ENCODE data around the gene ZNF362. TPM values are rescaled to one million over a fixed set of nuclear protein-coding genes. Genes with fewer than 3 reads are reported as not detected.
"Not testable (repeated sequence)": the region's sequence is repeated elsewhere in the genome, so short reads cannot be mapped to it uniquely, and the experiment has no call there.

The ZNF362 gene
- total RNA-seq, 1 donor from 2014 or later = 14.6 TPM

DNA sequence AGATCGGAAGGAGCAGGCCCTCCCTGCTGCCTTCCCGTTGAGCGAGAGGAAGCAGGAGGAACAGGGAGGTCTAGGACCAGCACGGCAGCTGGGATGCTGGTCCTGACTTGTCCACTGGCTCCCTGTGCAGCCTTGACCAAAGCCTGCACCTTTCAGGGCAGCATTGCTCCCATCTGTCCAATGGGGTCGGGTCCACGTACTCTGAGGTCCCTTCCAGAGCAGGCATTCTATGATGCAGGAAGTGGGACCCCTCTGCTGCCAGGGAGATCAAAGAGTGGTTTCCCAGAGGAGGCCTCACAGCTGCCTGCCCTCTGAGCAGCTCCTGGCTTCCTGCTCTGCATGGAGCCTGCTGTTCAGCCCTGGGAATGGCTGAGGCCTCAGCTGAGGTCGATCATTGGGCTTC is 21.7 kb upstream of the ZNF362 start:
- peaks cover 6% of the 10 kb centered on the region for H3K4me1 Mint-ChIP-seq (ENCODE audit: low read depth)
- H3K36me3 Mint-ChIP-seq (ENCODE audit: low read depth) = no peaks in the 10 kb centered on the region
- no peak overlapping the region for H3K27ac Mint-ChIP-seq
- no peak for DNase-seq (ENCODE audit: low spot score)
- intact Hi-C loops (cut with micrococcal nuclease) = no loop called here
- H3K9me3 Mint-ChIP-seq = no peaks in the 10 kb centered on the region
- no peak overlapping the region for H3K4me3 Mint-ChIP-seq
- H3K27me3 Mint-ChIP-seq (ENCODE audit: insufficient read depth) = peaks cover 5% of the 10 kb centered on the region

DNA sequence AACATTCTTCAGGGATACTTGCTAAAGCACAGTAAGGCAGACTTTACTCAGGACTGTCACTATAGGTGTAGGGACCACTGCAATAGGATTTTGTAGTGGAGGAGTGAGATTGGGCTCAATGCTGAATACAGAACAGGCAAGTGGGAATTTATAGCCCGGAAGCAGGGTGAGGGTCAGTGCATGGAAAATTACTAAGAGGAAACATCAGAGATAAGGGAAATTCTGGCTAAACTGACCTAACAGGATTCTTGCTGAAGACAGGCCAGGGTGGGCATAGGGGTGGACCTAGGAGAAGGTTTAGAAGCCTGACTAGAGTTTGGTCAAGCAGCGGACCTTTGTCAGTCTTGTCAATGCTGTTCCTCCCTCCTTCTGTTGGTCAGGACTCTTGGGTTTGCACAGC is 20.8 kb upstream of the ZNF362 start:
- intact Hi-C loops (cut with micrococcal nuclease) = no loop called here
- peaks cover 11% of the 10 kb centered on the region for H3K27me3 Mint-ChIP-seq (ENCODE audit: insufficient read depth)
- H3K27ac Mint-ChIP-seq = no peak overlapping the region
- no peaks in the 10 kb centered on the region for H3K9me3 Mint-ChIP-seq
- H3K4me3 Mint-ChIP-seq = no peak overlapping the region
- DNase-seq (ENCODE audit: low spot score) = no peak
- no peaks in the 10 kb centered on the region for H3K36me3 Mint-ChIP-seq (ENCODE audit: low read depth)
- peaks cover 6% of the 10 kb centered on the region for H3K4me1 Mint-ChIP-seq (ENCODE audit: low read depth)

DNA sequence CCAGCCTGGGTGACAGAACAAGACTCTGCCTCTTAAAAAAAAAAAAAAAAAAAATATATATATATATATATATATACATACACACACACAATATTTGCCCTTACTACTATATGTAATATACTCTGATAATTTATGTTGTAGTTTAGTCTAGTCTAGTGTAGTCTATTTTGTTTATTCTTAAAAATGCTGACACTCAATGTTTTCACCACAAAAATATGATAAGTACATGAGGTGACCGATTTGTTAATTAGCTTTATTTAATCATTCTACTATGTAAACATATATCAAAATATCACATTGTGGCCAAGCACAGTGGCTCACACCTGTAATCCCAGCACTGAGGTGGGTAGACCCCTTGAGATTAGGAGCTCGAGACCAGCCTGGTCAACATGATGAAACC is 19.8 kb upstream of the ZNF362 start:
- intact Hi-C loops (cut with micrococcal nuclease) = no loop called here
- Mint-ChIP-seq H3K27me3 (ENCODE audit: insufficient read depth) (peaks cover 12% of the 10 kb centered on the region), H3K4me3 (no peak overlapping the region), H3K9me3 (no peaks in the 10 kb centered on the region), H3K27ac (no peak overlapping the region), H3K36me3 (ENCODE audit: low read depth) (no peaks in the 10 kb centered on the region), H3K4me1 (ENCODE audit: low read depth) (peaks cover 6% of the 10 kb centered on the region)
- DNase-seq (ENCODE audit: low spot score) = no peak

DNA sequence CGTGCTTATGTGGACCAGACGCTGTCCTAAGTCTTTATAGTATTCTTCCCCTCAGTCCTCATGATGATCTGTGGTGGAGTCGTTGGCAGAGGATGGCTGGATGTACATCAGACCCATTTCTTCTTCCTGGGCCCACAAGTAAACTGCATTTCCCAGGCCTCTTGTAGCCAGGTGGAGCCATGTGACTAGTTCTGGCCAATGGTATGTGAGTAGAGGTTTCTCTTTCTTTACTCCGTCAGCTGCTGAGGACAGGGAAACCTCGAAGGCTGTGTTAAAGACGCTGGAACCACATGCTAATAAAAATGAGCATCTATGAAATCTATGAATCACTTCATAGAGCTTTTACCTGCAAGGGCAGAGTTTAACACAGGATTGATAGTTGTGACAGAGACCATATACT is 18.7 kb upstream of the ZNF362 start:
- no peaks in the 10 kb centered on the region for H3K36me3 Mint-ChIP-seq (ENCODE audit: low read depth)
- DNase-seq (ENCODE audit: low spot score) = no peak
- no peak overlapping the region for H3K27ac Mint-ChIP-seq
- H3K9me3 Mint-ChIP-seq = no peaks in the 10 kb centered on the region
- peaks cover 14% of the 10 kb centered on the region for H3K27me3 Mint-ChIP-seq (ENCODE audit: insufficient read depth)
- intact Hi-C loops (cut with micrococcal nuclease) = no loop called here
- H3K4me1 Mint-ChIP-seq (ENCODE audit: low read depth) = peaks cover 6% of the 10 kb centered on the region
- no peak overlapping the region for H3K4me3 Mint-ChIP-seq

DNA sequence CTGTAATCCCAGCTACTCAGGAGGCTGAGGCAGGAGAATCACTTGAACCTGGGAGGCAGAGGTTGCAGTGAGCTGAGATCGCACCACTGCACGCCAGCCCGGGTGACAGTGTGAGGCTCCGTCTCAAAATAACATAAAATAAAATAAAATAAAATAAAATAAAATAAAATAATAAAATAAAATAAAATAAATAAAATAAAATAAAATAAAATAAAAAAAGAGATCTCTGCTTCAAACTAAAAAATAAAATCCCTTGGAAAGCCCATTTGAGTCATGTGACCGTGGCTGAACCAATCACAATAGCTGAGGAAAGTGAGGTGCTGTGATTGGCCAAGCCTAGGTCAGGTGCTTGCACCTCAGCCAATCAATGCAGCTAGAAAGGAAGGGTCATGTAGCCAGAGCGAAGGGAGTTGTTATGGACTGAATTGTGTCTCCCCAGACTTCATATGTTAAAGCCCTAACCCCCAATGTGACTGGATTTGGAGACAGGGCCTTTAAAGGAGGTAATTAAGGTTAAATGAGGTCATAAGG is 18.0 kb upstream of the ZNF362 start:
- H3K4me3 Mint-ChIP-seq; H3K9me3 Mint-ChIP-seq; H3K27ac Mint-ChIP-seq; H3K4me1 Mint-ChIP-seq (ENCODE audit: low read depth); intact Hi-C loops (cut with micrococcal nuclease); DNase-seq (ENCODE audit: low spot score); H3K36me3 Mint-ChIP-seq (ENCODE audit: low read depth): not testable (repeated sequence)
- H3K27me3 Mint-ChIP-seq (ENCODE audit: insufficient read depth) = peaks cover 16% of the 10 kb centered on the region

DNA sequence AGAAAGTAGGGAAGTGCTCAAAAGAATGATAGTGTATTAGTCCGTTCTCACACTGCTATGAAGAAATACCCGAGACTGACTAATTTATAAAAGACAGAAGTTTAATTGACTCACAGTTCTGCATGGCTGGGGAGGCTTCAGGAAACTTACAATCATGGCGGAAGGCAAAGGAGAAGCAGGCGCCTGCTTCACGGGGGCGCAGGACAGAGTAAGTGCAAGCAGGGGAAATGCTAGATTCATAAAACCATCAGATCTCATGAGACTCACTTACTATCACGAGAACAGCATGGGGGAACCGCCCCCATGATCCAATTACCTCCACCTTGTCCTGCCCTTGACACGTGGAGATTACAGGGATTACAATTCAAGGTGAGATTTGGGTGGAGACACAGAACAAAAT is 16.9 kb upstream of the ZNF362 start:
- intact Hi-C loops (cut with micrococcal nuclease); H3K4me3 Mint-ChIP-seq; H3K36me3 Mint-ChIP-seq (ENCODE audit: low read depth); H3K4me1 Mint-ChIP-seq (ENCODE audit: low read depth); H3K9me3 Mint-ChIP-seq; DNase-seq (ENCODE audit: low spot score); H3K27ac Mint-ChIP-seq: not testable (repeated sequence)
- peaks cover 16% of the 10 kb centered on the region for H3K27me3 Mint-ChIP-seq (ENCODE audit: insufficient read depth)

DNA sequence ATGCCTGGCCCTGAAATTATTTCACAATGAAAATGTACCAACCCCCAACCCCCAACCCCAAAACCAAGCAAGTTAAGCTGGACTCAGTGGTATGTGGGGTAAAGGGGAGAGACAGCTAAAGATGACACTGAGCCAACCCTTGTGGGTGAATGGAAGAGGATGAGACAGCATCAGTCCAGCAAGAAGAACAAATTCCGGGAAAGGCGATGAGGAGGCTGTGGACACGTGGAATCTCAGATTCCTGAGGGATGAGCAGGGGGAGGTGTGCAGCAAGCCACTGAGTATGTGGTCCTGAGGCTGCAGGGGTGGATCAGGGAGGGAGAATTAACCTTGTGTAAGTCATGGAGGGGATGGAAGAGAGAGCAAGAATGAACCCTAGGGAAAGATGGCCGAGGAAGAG is 14.4 kb upstream of the ZNF362 start:
- peaks cover 6% of the 10 kb centered on the region for H3K4me1 Mint-ChIP-seq (ENCODE audit: low read depth)
- H3K27ac Mint-ChIP-seq = no peak overlapping the region
- no peaks in the 10 kb centered on the region for H3K9me3 Mint-ChIP-seq
- H3K4me3 Mint-ChIP-seq = no peak overlapping the region
- H3K36me3 Mint-ChIP-seq (ENCODE audit: low read depth) = no peaks in the 10 kb centered on the region
- intact Hi-C loops (cut with micrococcal nuclease) = no loop called here
- no peak for DNase-seq (ENCODE audit: low spot score)
- peaks cover 16% of the 10 kb centered on the region for H3K27me3 Mint-ChIP-seq (ENCODE audit: insufficient read depth)

DNA sequence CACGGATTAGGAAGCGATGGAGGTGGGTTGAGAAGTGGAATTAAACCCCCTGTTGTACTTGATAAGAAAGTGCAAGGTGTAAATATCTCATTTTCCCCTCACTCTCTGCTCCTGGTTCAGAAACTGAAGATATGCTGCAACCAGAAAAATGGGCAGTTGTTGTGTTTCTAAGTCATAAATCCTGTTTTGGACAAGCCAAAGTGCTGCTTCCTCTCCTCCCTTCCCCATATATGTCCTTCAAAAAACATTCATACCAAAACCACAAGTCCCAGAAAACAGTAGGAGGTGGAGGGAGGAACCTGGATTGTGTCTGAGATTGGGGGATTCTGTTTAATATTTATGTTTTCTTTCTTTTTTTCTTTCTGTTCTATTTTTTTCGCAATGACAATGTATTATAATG is 13.6 kb upstream of the ZNF362 start:
- Mint-ChIP-seq H3K4me3 (no peak overlapping the region), H3K4me1 (ENCODE audit: low read depth) (peaks cover 1% of the 10 kb centered on the region), H3K27ac (no peak overlapping the region), H3K27me3 (ENCODE audit: insufficient read depth) (peaks cover 16% of the 10 kb centered on the region), H3K9me3 (no peaks in the 10 kb centered on the region), H3K36me3 (ENCODE audit: low read depth) (no peaks in the 10 kb centered on the region)
- intact Hi-C loops (cut with micrococcal nuclease) = no loop called here
- no peak for DNase-seq (ENCODE audit: low spot score)

DNA sequence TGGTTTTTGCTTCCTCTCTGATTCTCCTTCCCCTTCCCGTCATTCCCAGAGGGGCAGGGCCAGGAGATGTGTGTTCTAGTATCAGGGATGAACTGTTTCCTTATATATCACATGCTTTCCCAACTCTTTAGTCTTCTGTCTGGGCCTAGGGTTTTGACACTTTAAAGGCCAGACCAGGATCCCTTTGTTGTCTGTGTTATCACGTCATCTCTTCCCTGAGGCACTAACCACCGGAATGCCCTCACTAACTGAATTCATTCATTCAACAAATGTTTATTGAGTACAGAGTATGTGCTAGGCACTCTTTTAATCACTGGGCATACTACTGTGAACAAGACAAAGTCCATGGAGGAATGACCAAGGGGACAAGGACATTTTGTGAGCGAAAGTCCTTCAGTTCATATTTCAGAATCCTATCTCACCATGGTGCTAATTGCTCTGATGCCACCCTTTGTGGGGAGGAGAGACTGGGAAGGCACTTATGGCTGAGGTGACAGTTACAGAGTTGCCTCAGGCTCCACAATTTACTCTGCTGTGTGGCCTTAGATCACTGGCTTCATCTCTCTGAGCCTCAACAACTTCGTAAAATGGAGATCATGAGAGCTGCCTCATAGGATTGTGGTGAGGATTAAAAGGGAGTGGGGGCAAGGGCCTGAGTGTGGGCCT is 12.0 kb upstream of the ZNF362 start:
- peaks cover 31% of the 10 kb centered on the region for H3K27me3 Mint-ChIP-seq (ENCODE audit: insufficient read depth)
- no peak overlapping the region for H3K4me3 Mint-ChIP-seq
- H3K9me3 Mint-ChIP-seq = no peaks in the 10 kb centered on the region
- no peaks in the 10 kb centered on the region for H3K4me1 Mint-ChIP-seq (ENCODE audit: low read depth)
- H3K36me3 Mint-ChIP-seq (ENCODE audit: low read depth) = no peaks in the 10 kb centered on the region
- no peak for DNase-seq (ENCODE audit: low spot score)
- intact Hi-C loops (cut with micrococcal nuclease) = no loop called here
- H3K27ac Mint-ChIP-seq = no peak overlapping the region

DNA sequence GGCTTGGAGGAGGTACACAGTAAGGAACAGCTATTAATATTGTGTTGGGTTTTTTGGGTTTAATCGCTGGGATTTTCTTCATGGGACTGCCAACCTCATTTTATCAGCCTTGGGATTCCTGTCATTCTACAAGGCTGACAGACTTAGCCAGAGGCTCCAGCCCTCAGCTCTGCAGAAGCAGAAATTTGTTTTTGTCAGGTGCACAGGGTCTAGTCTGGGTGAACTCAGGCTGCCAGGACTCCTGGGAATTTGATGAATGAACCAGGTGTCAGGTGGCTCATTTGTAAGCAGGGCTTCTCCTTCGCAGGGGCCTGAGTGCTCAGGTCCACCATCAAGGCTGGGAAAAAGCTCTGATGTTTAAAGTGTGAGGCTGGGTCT is 11.5 kb upstream of the ZNF362 start:
- no peak for DNase-seq (ENCODE audit: low spot score)
- Mint-ChIP-seq H3K4me1 (ENCODE audit: low read depth) (no peaks in the 10 kb centered on the region), H3K27ac (no peak overlapping the region), H3K36me3 (ENCODE audit: low read depth) (no peaks in the 10 kb centered on the region), H3K27me3 (ENCODE audit: insufficient read depth) (peaks cover 29% of the 10 kb centered on the region), H3K4me3 (no peak overlapping the region), H3K9me3 (no peaks in the 10 kb centered on the region)
- intact Hi-C loops (cut with micrococcal nuclease) = no loop called here

DNA sequence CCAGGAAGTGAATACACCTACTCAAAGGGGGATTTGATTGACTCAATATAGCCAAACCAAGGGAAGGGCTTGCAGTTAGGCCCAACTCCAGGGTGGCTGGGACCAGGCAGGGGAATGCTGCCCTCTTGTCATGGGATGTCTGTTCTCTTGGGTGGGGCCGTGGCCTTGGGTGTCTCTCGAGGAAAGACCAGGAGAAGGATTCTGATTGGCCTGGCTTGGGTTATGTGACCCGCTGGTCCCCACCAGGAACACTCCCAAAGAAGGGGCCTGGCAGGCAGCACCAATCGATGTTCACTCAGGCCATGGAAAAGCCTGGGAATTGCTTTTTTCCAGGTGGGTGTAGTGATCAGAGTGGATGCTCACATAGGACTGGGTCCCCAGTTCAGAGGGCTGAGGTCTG is 10.1 kb upstream of the ZNF362 start:
- no peak overlapping the region for H3K4me3 Mint-ChIP-seq
- no peak for DNase-seq (ENCODE audit: low spot score)
- intact Hi-C loops (cut with micrococcal nuclease) = no loop called here
- H3K36me3 Mint-ChIP-seq (ENCODE audit: low read depth) = no peaks in the 10 kb centered on the region
- no peaks in the 10 kb centered on the region for H3K4me1 Mint-ChIP-seq (ENCODE audit: low read depth)
- peaks cover 30% of the 10 kb centered on the region for H3K27me3 Mint-ChIP-seq (ENCODE audit: insufficient read depth)
- no peak overlapping the region for H3K27ac Mint-ChIP-seq
- H3K9me3 Mint-ChIP-seq = no peaks in the 10 kb centered on the region

DNA sequence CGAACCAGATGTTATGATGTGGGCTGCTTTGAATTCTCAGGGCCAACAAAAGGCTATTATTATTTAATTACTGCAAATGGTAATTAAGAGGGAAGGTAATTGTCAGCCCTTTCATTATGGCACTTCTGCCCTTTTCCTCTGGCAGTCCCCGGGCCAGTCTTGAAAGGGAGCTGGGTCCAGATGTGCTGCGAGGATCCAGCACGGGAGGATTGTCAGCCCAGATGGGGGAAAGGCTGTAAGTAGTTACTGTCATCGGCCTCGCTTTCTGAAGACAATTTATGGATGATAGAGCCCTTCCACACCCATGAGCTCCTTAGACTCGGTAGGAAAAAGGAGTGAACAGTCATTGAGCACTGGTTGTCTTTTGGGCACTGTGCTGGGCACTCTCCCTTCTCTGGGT is 8.7 kb upstream of the ZNF362 start:
- H3K36me3 Mint-ChIP-seq (ENCODE audit: low read depth) = no peaks in the 10 kb centered on the region
- no peak overlapping the region for H3K27ac Mint-ChIP-seq
- H3K4me3 Mint-ChIP-seq = no peak overlapping the region
- peaks cover 24% of the 10 kb centered on the region for H3K27me3 Mint-ChIP-seq (ENCODE audit: insufficient read depth)
- DNase-seq (ENCODE audit: low spot score) = no peak
- no peaks in the 10 kb centered on the region for H3K4me1 Mint-ChIP-seq (ENCODE audit: low read depth)
- peaks cover 5% of the 10 kb centered on the region for H3K9me3 Mint-ChIP-seq
- intact Hi-C loops (cut with micrococcal nuclease) = no loop called here

DNA sequence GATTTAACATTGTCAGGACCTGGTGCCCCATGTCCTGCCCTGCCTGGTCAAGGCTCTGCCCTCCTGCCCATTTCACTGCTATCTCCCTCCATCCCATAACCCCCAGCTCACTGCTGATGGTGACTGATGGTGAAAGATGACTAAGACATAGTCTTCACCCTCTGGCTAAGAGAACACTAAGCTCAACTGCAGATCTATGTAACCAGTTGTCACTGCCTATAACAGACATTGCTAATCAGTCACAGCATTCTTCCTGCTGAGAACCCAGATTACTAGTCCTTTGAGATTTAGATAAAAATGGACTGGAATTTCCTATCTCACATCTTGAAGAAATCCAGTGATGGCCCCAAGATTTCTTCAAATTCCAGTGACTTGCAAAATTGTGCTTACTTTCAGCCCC is 8.0 kb upstream of the ZNF362 start:
- intact Hi-C loops (cut with micrococcal nuclease) = no loop called here
- Mint-ChIP-seq H3K27ac (no peak overlapping the region), H3K4me1 (ENCODE audit: low read depth) (no peaks in the 10 kb centered on the region), H3K9me3 (peaks cover 5% of the 10 kb centered on the region), H3K27me3 (ENCODE audit: insufficient read depth) (peaks cover 25% of the 10 kb centered on the region), H3K4me3 (no peak overlapping the region), H3K36me3 (ENCODE audit: low read depth) (no peaks in the 10 kb centered on the region)
- no peak for DNase-seq (ENCODE audit: low spot score)

DNA sequence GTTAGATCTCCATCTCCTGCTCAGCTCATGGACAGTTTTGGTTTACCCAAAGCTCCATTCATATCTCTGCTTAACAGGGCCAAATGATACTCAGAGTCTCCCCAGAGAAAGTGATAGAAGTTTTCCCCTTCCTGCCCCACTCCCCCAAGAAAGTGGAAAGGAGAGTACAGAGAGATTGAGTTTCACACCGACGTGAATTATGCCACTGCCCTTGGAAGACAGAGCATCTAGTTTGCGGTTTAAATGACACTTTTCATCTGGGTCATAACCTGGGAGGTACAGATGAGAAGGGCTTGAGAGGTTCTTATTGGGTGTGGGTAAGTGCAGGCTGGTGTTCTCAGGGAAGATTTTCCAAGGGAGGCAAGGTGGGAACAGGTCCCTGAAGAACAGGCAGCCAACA is 6.9 kb upstream of the ZNF362 start:
- Mint-ChIP-seq H3K4me3 (no peak overlapping the region), H3K27ac (no peak overlapping the region), H3K36me3 (ENCODE audit: low read depth) (no peaks in the 10 kb centered on the region), H3K9me3 (peaks cover 5% of the 10 kb centered on the region), H3K27me3 (ENCODE audit: insufficient read depth) (peaks cover 26% of the 10 kb centered on the region), H3K4me1 (ENCODE audit: low read depth) (no peaks in the 10 kb centered on the region)
- intact Hi-C loops (cut with micrococcal nuclease) = no loop called here
- DNase-seq (ENCODE audit: low spot score) = no peak

All from activated T-helper 1 cell treated with anti-CD3 and anti-CD28 coated beads, Interleukin-12 subunit alpha, Interleukin-12 subunit beta, Interleukin-2, Interleukin-4 antibody, amounts not matched to agents 30 ng/mL and 10 ng/mL and 1 ng/mL, durations not matched to agents 14 hours and 24 hours and 36 hours (primary cell).